GM21390 (cell line): ENCODE data around the gene SOD3.

Experiments used
- ATAC-seq: cut with Tn5 transposase; IDR thresholded peaks from one replicate; pipeline ENCODE4 v1.9.1; 2021; ENCODE audit not compliant: unreplicated experiment

Gene SOD3

DNA sequence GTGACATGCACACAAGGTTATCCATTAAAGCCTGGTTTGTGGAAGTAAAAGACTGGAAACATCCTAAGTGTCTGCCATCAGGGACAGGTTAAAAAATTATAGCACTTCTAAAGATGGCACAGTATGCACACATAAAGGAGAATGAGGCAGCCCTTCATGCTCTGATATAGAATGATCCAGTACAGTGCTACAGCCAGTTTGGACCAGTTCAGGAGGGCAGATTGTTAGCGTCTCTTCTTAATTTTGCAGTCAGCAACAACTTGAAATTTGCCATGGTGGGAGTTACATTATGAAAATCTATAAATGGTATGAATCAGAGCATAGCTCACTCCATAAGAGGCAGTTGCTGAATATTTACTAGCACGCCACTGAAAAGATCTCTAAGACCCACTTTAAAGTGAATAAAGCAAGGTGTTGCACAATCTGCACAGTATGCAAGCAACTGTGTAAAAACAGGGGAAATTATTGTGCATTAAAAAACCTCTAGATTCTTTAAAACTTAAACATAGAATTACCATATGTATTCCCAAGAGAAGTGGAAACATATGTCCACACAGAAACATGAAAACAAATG is 20.3 kb upstream of the SOD3 start:
- no peak for ATAC-seq

DNA sequence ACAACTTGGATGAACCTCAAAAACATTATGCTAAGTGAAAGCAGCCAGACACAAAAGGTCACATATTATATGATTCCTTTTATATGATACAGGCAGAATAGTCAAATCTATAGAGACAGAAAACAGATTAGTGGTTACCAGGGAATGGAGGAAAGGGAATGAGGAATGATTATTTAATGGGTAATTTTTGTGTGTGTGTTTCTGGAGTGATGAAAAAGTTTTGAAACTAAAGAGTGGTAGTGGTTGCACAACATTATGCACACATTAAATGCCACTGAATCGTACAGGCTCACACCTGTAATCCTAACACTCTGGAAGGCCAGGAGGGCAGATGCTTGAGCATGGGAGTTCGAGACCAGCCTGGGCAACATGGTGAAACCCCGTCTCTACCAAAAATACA is 19.6 kb upstream of the SOD3 start:
- ATAC-seq = no peak

DNA sequence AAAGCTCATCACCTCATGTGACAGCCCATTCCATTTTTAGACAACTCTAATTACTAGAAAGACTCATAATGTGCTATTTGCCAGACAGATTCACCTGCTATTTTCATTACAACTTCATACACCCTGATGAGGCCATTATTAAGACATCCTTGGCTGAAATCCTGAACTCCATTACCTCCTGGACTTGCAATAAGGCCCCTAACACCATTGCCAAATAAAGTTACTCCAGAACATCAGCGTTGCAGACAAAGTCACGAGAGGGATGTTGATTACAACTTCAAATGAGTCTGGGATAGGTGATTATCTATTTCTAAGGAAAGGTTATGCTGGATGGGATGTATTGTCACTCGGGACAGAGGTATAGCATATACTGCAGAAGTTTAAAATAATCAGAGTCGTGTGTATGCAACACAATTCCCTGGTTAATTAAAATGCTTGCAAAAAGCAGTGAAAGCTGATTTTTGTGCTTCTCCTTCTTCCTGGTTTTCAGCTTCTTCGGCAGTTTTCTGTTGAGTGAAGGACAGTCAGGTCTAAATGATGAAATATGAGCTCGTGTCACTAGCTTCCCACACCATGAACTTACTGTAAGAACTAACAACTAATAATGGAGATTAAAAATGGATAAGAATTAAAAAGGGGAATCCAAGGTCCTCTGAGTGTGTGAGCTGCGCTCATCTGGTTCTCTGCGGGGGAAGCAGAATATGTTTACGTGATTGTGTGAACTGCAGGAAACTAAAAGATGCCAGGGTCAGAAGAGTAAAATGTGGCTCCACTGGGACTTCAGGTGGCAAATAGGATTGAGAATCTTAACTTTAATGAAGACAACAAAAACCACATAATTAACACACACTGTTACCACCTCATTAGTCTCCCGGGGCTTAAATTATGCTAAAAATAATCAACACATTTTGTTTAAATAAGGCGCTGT is 17.6 kb upstream of the SOD3 start:
- ATAC-seq = no peak

DNA sequence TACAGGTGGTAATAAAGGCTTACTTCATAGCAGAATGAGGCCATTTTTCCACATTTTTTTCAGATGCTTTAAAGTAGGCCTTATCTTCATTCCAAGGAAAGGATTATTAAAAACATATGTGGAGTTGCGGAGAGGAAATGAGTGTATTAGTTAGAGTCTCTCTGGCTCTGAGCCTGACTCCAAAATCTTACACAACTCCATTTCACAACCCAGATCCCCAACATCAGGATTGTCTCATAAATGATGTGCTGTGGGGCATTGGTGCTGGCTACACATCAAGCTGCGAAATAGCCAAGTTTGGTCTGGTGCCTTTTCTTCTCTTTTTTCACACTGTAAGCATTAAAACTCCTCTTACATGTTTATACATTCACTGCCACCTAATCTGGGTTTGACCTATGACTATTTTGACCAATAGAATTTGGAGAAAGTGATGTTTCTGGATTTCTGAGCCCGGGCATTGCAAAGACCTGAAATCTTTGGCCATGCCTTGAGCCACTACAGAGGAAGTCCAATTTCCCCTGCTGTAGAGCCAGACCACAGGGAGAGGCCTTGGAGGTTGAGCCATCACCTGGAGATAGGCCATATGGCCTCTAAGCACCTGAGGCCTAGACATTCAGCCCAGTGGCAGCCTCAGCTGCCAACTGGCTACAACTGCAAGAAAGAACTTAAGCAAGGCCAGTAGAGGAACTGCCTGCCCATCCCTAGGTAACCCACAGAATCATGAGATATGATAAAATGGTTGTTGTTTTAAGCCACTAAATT is 16.7 kb upstream of the SOD3 start:
- ATAC-seq = no peak

DNA sequence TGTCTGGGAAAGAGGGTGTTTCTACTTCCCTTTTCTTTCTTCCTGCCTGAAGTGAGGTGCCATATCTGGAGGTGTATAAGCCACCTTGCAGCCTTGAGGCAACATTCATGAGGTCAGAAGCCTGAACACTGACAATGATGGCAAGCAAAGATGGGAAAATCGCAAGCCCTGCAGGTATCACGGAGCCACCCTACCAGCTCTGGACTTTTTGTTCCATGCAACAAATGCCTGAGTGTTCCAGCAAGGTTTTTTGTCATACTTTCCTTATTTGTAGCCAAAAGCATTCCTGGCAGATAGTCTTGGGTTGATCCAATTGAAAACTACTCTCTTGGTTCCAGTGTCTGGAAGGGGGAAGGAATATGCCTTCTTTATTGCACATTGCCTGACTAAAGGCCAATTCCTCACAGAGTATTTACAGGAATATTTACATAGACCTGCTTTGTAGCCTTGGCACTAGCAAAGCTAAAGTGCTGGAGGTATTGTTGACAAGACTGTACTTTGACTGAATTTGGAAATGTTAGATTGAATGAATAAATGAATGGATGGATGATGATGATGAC is 14.4 kb upstream of the SOD3 start:
- ATAC-seq = no peak

- no peak for ATAC-seq
Observed at GRCh38 chr4:24781999-24782745, 13.2 kb upstream of the SOD3 start.

DNA sequence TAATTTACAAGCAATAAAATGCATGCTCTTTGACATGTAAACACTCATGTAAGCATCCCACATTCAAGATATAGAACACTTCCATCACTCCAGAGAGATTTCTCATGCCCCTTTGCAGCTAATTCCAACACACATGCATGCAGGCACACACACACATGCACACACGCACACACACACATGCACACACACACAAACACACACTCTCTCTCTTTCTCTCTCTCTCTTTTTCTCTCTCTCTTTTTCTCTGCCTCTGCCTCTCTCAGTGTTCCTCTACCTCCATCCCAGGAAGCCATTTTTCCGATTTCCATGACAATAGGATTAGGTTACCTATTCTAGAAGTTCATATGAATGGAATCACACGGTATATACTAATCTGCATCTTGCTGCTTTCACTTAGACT is 11.9 kb upstream of the SOD3 start:
- no peak for ATAC-seq

GRCh38 chr4:24791043-24791442 is 4.3 kb upstream of the SOD3 start:
- ATAC-seq = no peak

GRCh38 chr4:24792552-24792951 is 2.8 kb upstream of the SOD3 start:
- ATAC-seq = no peak

GRCh38 chr4:24793219-24794005 is 2.0 kb upstream of the SOD3 start:
- no peak for ATAC-seq

GRCh38 chr4:24794051-24794450 is 1.3 kb upstream of the SOD3 start:
- no peak for ATAC-seq

DNA sequence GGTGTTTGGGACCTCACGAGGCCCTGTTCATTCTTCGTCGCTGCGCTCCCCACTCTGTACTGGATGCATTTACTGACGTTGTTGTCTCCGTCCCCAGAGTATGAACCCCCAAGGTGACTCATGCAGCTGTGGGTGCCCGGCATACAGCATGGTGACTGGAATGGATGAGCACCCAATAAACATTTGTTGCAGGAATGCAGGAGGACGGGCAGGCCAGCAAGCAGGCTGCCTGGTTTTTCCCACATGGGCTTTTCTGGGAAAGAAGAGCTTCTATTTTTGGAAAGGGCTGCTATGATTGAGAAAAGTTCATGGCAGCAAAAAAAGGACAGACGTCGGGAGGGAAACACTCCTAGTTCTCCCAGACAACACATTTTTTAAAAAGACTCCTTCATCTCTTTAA is 893 bp upstream of the SOD3 start:
- no peak for ATAC-seq

DNA sequence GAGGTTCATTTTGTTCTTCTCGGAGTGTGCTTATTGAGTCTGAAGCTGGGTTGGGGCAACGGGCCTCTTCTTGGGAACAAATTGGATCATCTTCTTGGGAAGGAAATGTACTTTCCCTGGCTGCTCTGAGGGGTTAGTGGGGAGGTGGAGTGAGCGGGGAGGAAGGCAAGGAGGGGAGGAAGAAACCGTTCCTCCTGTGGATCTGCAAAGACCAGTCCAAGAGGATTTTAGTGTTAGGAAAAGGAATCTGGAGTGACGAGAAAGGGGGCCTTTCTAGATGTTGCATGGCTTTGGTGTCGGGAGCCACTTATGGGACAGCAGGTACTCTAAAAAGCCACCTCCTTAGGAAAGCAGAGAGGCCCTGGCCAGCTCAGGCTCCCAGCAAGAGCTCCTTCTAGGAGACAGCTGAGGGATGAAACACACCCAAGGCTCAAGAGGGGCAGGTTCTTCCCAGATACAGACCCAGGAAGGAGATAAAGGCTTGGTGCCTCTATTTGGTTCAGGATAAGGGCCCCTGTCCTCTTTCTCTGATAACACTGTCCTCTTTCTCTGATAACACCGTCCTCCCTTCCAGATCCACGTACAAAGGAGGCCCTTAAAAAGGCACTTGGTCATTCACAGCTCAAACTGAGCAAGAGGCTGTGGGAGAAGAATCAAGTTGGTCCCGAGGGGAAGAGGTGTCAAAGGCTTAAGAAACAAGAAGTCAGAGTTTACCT is 451 bp downstream of the SOD3 start:
- no peak for ATAC-seq

DNA sequence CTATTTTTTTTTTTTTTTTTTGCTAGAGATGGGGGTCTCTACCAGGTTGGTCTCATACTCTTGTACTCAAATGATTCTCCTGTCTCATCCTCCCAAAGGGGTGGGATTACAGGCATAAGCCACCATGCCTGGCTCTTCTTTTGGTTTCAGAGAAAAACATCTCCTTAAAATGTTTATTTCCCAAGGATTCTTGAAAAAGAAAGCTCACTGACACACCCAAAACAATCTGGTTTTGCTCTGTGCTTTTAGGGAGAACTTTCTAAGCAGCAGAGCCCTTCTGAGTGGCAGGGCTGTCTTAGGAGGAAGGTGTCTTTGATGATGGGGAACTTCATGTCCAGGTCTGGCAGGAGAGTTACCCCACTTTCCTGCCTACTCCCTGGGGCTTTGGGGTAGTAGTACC is 1.2 kb downstream of the SOD3 start:
- no peak for ATAC-seq

DNA sequence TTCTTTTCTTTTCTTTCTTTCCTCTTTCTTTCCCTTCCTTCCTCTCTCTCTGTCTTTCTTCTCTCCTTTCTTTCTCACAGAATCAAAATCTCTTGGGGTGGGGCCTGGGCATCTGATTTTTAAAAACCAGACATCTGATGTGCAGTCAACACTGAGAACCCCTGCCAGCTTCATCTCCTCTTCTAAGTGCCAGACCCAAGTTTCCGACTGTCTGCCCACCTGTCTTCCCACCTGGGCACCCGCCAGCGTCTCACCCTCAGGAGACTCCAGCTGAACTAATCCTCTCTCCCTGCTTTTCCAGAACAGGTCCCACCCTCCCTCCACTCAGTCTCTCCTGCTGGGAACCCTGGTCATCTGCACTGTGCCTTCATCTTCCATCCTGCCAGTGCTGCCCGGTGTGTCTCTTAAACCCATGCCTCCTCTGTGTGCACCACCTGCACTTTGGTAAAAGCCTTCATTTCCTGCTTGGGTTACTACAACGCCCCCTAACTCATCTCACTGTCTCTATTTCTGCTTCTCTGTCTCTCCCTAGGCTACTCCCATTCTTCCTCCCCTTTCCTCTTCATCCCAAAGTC is 2.8 kb downstream of the SOD3 start:
- no peak for ATAC-seq

GRCh38 chr4:24799196-24799543 is 3.8 kb downstream of the SOD3 start:
- ATAC-seq = no peak

DNA sequence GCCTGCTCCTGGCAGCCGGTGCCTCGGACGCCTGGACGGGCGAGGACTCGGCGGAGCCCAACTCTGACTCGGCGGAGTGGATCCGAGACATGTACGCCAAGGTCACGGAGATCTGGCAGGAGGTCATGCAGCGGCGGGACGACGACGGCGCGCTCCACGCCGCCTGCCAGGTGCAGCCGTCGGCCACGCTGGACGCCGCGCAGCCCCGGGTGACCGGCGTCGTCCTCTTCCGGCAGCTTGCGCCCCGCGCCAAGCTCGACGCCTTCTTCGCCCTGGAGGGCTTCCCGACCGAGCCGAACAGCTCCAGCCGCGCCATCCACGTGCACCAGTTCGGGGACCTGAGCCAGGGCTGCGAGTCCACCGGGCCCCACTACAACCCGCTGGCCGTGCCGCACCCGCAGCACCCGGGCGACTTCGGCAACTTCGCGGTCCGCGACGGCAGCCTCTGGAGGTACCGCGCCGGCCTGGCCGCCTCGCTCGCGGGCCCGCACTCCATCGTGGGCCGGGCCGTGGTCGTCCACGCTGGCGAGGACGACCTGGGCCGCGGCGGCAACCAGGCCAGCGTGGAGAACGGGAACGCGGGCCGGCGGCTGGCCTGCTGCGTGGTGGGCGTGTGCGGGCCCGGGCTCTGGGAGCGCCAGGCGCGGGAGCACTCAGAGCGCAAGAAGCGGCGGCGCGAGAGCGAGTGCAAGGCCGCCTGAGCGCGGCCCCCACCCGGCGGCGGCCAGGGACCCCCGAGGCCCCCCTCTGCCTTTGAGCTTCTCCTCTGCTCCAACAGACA is 4.4 kb downstream of the SOD3 start:
- ATAC-seq = no peak

GRCh38 chr4:24800325-24800895 is 5.0 kb downstream of the SOD3 start:
- ATAC-seq = no peak
